Measurements from ENCODE around the gene USP17L17.
"Not testable (repeated sequence)": the region's sequence is repeated elsewhere in the genome, so short reads cannot be mapped to it uniquely, and the experiment has no call there.

Gene USP17L17

GRCh38 chr4:9238461-9238860 is 5.2 kb upstream of the USP17L17 start:
- H3K36me3 ChIP-seq (ENCODE audit: insufficient read depth, low read length); H2AFZ ChIP-seq (ENCODE audit: low read depth, low read length); ATAC-seq (ENCODE audit: insufficient read depth, low read depth); H3K4me3 ChIP-seq (ENCODE audit: low read depth in 1 of 2, low read length in 2 of 2); H3K4me1 ChIP-seq (ENCODE audit: insufficient read depth, low read length); DNase-seq; H3K27me3 ChIP-seq (ENCODE audit: insufficient read depth, low read length, poor library complexity); H3K4me2 ChIP-seq (ENCODE audit: insufficient read depth, low read length); H3K27ac ChIP-seq (ENCODE audit: low read length); H4K20me1 ChIP-seq (ENCODE audit: insufficient read depth, low read length); H3K9ac ChIP-seq (ENCODE audit: low read depth, low read length); H3K79me2 ChIP-seq (ENCODE audit: insufficient read depth, low read length); H3K9me3 ChIP-seq (ENCODE audit: insufficient read depth, low read length, severe bottlenecking): not testable (repeated sequence)

- DNase-seq; H3K4me1 ChIP-seq (ENCODE audit: insufficient read depth, low read length); ATAC-seq (ENCODE audit: insufficient read depth, low read depth); H3K9ac ChIP-seq (ENCODE audit: low read depth, low read length); H3K4me3 ChIP-seq (ENCODE audit: low read depth in 1 of 2, low read length in 2 of 2); H3K36me3 ChIP-seq (ENCODE audit: insufficient read depth, low read length); H3K79me2 ChIP-seq (ENCODE audit: insufficient read depth, low read length); H3K27me3 ChIP-seq (ENCODE audit: insufficient read depth, low read length, poor library complexity); H3K27ac ChIP-seq (ENCODE audit: low read length); H3K9me3 ChIP-seq (ENCODE audit: insufficient read depth, low read length, severe bottlenecking); H4K20me1 ChIP-seq (ENCODE audit: insufficient read depth, low read length); H3K4me2 ChIP-seq (ENCODE audit: insufficient read depth, low read length); H2AFZ ChIP-seq (ENCODE audit: low read depth, low read length): not testable (repeated sequence)
These were observed 4.4 kb downstream of the USP17L17 start, which contains the start of gene USP17L18 for GRCh38 chr4:9247953-9248680. Gene USP17L18 (plus strand): TSS chr4:9248630. CDS start chr4:9248630, 0 bp downstream.

GRCh38 chr4:9253078-9253477 is 9.4 kb downstream of the USP17L17 start, which contains the start of gene USP17L19:
Gene USP17L19 (plus strand): TSS chr4:9253378. CDS start chr4:9253378, 0 bp downstream.
- H3K9ac ChIP-seq (ENCODE audit: low read depth, low read length); H3K36me3 ChIP-seq (ENCODE audit: insufficient read depth, low read length); H2AFZ ChIP-seq (ENCODE audit: low read depth, low read length); DNase-seq; H3K4me3 ChIP-seq (ENCODE audit: low read depth in 1 of 2, low read length in 2 of 2); H3K9me3 ChIP-seq (ENCODE audit: insufficient read depth, low read length, severe bottlenecking); H3K4me1 ChIP-seq (ENCODE audit: insufficient read depth, low read length); H3K27ac ChIP-seq (ENCODE audit: low read length); H3K79me2 ChIP-seq (ENCODE audit: insufficient read depth, low read length); H4K20me1 ChIP-seq (ENCODE audit: insufficient read depth, low read length); H3K27me3 ChIP-seq (ENCODE audit: insufficient read depth, low read length, poor library complexity); ATAC-seq (ENCODE audit: insufficient read depth, low read depth); H3K4me2 ChIP-seq (ENCODE audit: insufficient read depth, low read length): not testable (repeated sequence)

GRCh38 chr4:9257824-9258223 is 14.1 kb downstream of the USP17L17 start, which contains the start of gene USP17L20:
Gene USP17L20 (plus strand): TSS chr4:9258124. CDS start chr4:9258124, 0 bp downstream.
- H3K27me3 ChIP-seq (ENCODE audit: insufficient read depth, low read length, poor library complexity); H3K9me3 ChIP-seq (ENCODE audit: insufficient read depth, low read length, severe bottlenecking); H3K4me3 ChIP-seq (ENCODE audit: low read depth in 1 of 2, low read length in 2 of 2); H3K79me2 ChIP-seq (ENCODE audit: insufficient read depth, low read length); H2AFZ ChIP-seq (ENCODE audit: low read depth, low read length); DNase-seq; H3K4me2 ChIP-seq (ENCODE audit: insufficient read depth, low read length); ATAC-seq (ENCODE audit: insufficient read depth, low read depth); H3K27ac ChIP-seq (ENCODE audit: low read length); H4K20me1 ChIP-seq (ENCODE audit: insufficient read depth, low read length); H3K4me1 ChIP-seq (ENCODE audit: insufficient read depth, low read length); H3K36me3 ChIP-seq (ENCODE audit: insufficient read depth, low read length); H3K9ac ChIP-seq (ENCODE audit: low read depth, low read length): not testable (repeated sequence)

- H3K27me3 ChIP-seq (ENCODE audit: insufficient read depth, low read length, poor library complexity); H4K20me1 ChIP-seq (ENCODE audit: insufficient read depth, low read length); H3K27ac ChIP-seq (ENCODE audit: low read length); DNase-seq; H2AFZ ChIP-seq (ENCODE audit: low read depth, low read length); H3K4me1 ChIP-seq (ENCODE audit: insufficient read depth, low read length); H3K36me3 ChIP-seq (ENCODE audit: insufficient read depth, low read length); H3K4me2 ChIP-seq (ENCODE audit: insufficient read depth, low read length); H3K9ac ChIP-seq (ENCODE audit: low read depth, low read length); H3K9me3 ChIP-seq (ENCODE audit: insufficient read depth, low read length, severe bottlenecking); H3K4me3 ChIP-seq (ENCODE audit: low read depth in 1 of 2, low read length in 2 of 2); H3K79me2 ChIP-seq (ENCODE audit: insufficient read depth, low read length); ATAC-seq (ENCODE audit: insufficient read depth, low read depth): not testable (repeated sequence)
These were observed 18.9 kb downstream of the USP17L17 start, which contains the start of gene USP17L21 for GRCh38 chr4:9262572-9262971. Gene USP17L21 (plus strand): TSS chr4:9262872. CDS start chr4:9262872, 0 bp downstream.

- H3K9ac ChIP-seq (ENCODE audit: low read depth, low read length); H2AFZ ChIP-seq (ENCODE audit: low read depth, low read length); ATAC-seq (ENCODE audit: insufficient read depth, low read depth); H3K79me2 ChIP-seq (ENCODE audit: insufficient read depth, low read length); DNase-seq; H3K4me1 ChIP-seq (ENCODE audit: insufficient read depth, low read length); H3K27ac ChIP-seq (ENCODE audit: low read length); H3K36me3 ChIP-seq (ENCODE audit: insufficient read depth, low read length); H3K9me3 ChIP-seq (ENCODE audit: insufficient read depth, low read length, severe bottlenecking); H3K4me3 ChIP-seq (ENCODE audit: low read depth in 1 of 2, low read length in 2 of 2); H4K20me1 ChIP-seq (ENCODE audit: insufficient read depth, low read length); H3K27me3 ChIP-seq (ENCODE audit: insufficient read depth, low read length, poor library complexity); H3K4me2 ChIP-seq (ENCODE audit: insufficient read depth, low read length): not testable (repeated sequence)
These were observed 23.6 kb downstream of the USP17L17 start, which contains the start of gene USP17L22 for GRCh38 chr4:9267319-9267718. Gene USP17L22 (plus strand): TSS chr4:9267619. CDS start chr4:9267619, 0 bp downstream.

GRCh38 chr4:9271719-9272118 is 28.0 kb downstream of the USP17L17 start:
- not testable (repeated sequence) for H3K4me2 ChIP-seq (ENCODE audit: insufficient read depth, low read length); H3K9me3 ChIP-seq (ENCODE audit: insufficient read depth, low read length, severe bottlenecking); H3K27ac ChIP-seq (ENCODE audit: low read length); ATAC-seq (ENCODE audit: insufficient read depth, low read depth); H3K4me3 ChIP-seq (ENCODE audit: low read depth in 1 of 2, low read length in 2 of 2); H2AFZ ChIP-seq (ENCODE audit: low read depth, low read length); H4K20me1 ChIP-seq (ENCODE audit: insufficient read depth, low read length); H3K36me3 ChIP-seq (ENCODE audit: insufficient read depth, low read length); H3K79me2 ChIP-seq (ENCODE audit: insufficient read depth, low read length); H3K9ac ChIP-seq (ENCODE audit: low read depth, low read length); H3K4me1 ChIP-seq (ENCODE audit: insufficient read depth, low read length); H3K27me3 ChIP-seq (ENCODE audit: insufficient read depth, low read length, poor library complexity)
- DNase-seq: peak; percentile 5
